ENCODE results near the gene TMPRSS6.

The TMPRSS6 gene

DNA sequence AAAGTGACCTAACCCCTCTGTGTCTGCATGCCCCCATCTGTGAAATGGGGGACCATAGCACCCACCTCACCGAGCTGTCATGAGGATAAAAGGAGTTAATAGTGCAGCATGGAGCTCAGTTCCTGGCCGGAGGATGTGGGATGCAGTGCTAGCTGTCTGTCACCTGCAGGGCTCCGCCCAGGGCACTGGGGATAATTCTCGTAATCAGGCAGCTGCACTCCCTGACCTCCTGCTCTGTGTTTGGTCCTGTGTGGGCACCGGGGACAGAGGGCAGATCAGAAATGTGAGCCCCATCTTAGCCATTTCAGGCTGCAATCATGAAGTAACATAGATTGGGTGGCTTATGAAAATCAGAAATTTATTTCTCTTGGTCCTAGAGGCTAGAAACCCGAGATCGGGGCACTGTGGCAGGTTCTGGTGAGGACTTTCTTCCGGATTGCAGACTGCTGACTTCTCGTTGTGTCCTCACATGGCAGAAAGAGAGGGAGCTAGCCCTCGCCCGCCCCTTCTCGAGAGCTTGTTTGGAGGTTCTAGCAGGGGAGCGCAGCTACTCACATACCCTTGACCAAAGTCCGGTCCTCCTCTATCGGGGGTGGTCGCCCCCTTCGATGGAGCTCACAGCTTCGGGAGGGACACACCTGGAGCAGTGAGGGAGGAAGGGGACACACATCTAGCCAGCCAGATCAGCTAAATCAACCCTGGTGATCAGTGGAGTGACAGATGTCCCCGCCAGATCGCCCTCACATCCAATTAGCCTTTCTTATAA lies 54.7 kb downstream of the TMPRSS6 start:
- TF ChIP-seq, protein P1, sequence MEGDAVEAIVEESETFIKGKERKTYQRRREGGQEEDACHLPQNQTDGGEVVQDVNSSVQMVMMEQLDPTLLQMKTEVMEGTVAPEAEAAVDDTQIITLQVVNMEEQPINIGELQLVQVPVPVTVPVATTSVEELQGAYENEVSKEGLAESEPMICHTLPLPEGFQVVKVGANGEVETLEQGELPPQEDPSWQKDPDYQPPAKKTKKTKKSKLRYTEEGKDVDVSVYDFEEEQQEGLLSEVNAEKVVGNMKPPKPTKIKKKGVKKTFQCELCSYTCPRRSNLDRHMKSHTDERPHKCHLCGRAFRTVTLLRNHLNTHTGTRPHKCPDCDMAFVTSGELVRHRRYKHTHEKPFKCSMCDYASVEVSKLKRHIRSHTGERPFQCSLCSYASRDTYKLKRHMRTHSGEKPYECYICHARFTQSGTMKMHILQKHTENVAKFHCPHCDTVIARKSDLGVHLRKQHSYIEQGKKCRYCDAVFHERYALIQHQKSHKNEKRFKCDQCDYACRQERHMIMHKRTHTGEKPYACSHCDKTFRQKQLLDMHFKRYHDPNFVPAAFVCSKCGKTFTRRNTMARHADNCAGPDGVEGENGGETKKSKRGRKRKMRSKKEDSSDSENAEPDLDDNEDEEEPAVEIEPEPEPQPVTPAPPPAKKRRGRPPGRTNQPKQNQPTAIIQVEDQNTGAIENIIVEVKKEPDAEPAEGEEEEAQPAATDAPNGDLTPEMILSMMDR (IDR thresholded peaks at IDR 0.05; ENCODE audit: borderline replicate concordance, control extremely low read depth, extremely low read depth, insufficient read depth, missing control alignments): no peak
- in situ Hi-C loops (cut with MboI; ENCODE audit: low sequenced_read_pairs, unreplicated experiment): no loop called here
- no peak for DNase-seq (ENCODE audit: low spot score)

DNA sequence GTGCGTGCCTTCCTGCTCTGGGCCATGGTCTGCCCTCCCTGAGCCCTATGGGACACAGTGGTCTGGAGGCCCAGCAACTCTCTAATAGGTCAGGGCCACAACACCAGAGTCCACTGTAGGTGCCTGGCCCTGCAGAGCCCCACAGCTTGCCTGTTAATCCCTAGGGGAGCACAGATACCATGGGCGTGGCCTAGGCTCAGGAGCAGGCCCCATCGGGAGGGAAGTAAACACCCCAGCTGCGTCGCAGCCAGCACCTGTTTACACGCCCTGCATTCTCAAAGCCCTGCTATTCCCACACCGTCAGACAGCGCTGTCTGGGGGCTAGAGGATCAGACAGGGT lies 55.5 kb downstream of the TMPRSS6 start:
- DNase-seq (ENCODE audit: low spot score): no peak
- TF ChIP-seq, protein P1 (IDR thresholded peaks at IDR 0.05; ENCODE audit: borderline replicate concordance, control extremely low read depth, extremely low read depth, insufficient read depth, missing control alignments): no peak
- in situ Hi-C loops (cut with MboI; ENCODE audit: low sequenced_read_pairs, unreplicated experiment): no loop called here

DNA sequence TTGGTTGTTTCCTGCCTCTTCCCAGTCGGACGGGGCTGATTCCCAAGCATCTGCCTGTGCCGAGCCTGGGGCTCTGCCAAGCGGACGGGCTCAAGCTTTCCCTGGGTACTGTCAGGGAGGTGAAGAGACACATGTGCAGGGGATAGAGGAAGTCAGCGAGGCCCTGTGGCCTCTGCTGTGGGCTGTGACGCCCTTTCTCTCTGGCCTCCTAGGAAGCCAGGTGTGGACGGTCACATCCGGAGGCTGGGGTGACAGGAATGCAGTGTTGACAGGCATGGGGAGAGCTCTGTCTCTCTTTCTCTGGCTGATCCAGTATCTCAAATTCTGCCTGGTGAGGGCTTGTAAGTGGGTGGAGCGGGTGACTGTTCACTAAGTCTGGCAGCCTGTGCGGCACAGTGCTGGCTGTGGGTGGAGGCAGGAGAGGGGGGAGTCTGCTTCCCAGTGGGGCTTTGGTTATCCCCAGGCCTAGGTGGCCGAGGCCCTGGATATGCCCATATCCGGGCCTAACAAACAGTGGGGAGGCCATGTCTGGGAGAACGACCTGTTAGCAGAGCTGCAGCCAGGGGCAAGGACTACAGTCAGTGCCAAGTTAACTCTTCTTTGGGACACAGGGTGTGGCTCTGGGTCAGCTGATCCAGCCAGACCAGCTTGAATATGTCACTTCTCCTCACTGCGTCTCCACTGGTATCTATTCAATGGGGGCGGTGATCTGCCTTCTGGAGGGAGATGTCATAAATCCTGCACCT lies 56.0 kb downstream of the TMPRSS6 start:
- TF ChIP-seq, protein P1 (IDR thresholded peaks at IDR 0.05; ENCODE audit: borderline replicate concordance, control extremely low read depth, extremely low read depth, insufficient read depth, missing control alignments): no peak
- no peak for DNase-seq (ENCODE audit: low spot score)
- in situ Hi-C loops (cut with MboI; ENCODE audit: low sequenced_read_pairs, unreplicated experiment): no loop called here

DNA sequence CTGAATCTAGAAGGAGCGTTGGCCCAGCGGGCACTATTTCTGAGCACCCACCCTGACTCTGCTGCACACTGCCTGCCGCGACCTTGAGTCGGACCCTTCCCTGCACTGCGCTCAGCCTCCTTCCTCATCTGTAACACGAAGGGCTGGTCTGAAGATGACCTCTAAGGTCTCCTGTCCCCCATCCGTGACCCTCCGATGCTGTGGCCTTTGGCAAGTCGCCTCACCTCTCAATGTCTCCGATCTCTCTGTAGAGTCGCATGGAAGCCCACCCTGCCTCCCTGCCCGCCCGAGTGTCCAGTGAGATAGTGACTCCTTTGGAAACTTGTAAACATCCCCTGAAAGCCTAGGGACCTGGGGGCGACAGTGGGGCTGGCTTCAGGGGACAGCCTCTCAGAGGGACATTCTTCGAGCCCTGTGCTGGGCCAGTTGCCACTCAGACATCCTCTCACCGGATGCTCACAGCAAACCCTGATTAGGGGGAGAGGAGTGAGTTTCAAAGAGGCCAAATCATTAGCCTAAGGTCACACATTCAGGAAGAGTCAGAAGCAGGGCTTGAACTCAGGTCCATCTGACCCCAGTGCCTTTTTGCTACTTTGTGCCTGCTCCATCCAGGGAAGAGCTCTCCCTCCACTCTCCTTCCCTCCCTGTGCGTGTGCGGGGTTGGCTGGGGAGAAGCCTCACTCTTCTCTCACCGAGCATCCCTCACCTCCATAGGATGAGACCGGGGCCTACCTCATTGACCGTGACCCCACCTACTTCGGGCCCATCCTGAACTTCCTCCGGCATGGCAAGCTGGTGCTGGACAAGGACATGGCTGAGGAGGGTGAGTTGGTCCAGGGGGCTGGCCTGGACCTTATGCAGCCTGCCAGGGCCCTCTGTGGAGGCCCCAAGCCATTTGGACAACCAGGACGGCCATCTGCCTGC lies 56.9 kb downstream of the TMPRSS6 start:
- no peak for DNase-seq (ENCODE audit: low spot score)
- in situ Hi-C loops (cut with MboI; ENCODE audit: low sequenced_read_pairs, unreplicated experiment): no loop called here
- TF ChIP-seq, protein P1 (IDR thresholded peaks at IDR 0.05; ENCODE audit: borderline replicate concordance, control extremely low read depth, extremely low read depth, insufficient read depth, missing control alignments): no peak

DNA sequence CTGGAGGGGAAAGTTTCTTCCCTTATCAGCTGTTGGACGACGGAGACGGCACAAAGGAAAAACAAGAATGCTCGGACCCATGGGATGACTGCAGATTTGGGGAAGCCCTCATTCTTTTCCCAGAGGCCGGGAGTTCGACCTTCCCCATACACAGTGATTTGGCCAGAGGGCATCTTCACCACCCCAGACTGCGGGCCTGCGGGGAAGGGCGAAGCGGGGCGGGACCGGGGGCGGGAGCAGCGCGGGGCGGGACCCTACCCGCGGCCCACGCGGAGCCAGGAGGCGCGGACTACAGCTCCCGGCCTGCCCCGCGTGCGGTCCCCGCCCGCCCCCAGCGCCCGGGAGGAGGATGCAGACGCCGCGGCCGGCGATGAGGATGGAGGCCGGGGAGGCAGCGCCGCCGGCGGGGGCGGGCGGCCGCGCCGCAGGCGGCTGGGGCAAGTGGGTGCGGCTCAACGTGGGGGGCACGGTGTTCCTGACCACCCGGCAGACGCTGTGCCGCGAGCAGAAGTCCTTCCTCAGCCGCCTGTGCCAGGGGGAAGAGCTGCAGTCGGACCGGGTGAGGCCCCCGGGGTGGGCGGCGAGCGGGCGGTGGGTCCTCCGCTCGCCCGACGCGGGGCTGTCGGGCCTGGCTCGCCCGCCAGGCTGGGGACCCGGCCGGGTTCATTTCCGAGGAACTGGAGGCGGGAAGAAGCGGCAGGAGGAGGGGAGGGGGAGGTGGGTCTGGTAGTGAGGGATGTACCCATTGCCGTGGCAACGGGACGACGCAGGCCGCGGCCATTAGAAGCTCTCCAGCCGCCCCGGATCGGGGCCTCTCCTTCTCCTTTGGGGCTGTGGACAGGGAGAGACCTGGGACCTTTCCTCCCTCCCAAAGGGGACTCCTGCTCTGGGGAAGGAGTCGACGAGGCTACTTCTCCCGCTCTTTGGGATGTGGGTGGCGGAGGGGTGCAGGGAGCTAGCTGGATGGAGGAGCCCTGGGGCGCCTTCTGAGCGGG lies 57.8 kb downstream of the TMPRSS6 start, which contains the start of gene KCTD17:
Gene KCTD17 (plus strand): TSS at position 352 of the 995 bp plus-strand sequence. CDS start 19 bp downstream, at position 371.
- in situ Hi-C loops (cut with MboI; ENCODE audit: low sequenced_read_pairs, unreplicated experiment): no loop called here
- DNase-seq (ENCODE audit: low spot score): peak; percentile 98
- TF ChIP-seq, protein P1 (IDR thresholded peaks at IDR 0.05; ENCODE audit: borderline replicate concordance, control extremely low read depth, extremely low read depth, insufficient read depth, missing control alignments): no peak

All from GM13976 (cell line).